CD8-positive, alpha-beta memory T cell (primary cell): ENCODE data around the gene CTNNA2. TPM values are rescaled to one million over a fixed set of nuclear protein-coding genes. Genes with fewer than 3 reads are reported as not detected.
"Not testable (repeated sequence)": the region's sequence is repeated elsewhere in the genome, so short reads cannot be mapped to it uniquely, and the experiment has no call there.

Source experiments
- CTCF ChIA-PET: fragments of 350-600 bp; sonication (Branson Sonifier 250); formaldehyde crosslinking; loops from one replicate; lab custom pipeline; 2021; ENCODE audit warnings: antibody characterized with exemption; lab: Charles Lee
- POLR2A ChIA-PET: fragments of 350-600 bp; sonication (Branson Sonifier 250); formaldehyde crosslinking; loops from one replicate; lab custom pipeline; 2021; ENCODE audit warnings: antibody characterized with exemption; lab: Charles Lee
- DNase-seq, 5 donors: peaks; one replicate each; pipeline versions ENCODE4 v3.0.0 to v3.0.0-alpha.2; 2020 to 2022; ENCODE audit warnings: mixed read lengths in 1 of 5
- H3K27ac ChIP-seq: one replicate; pipeline ENCODE4 v1.7.0; 2013; ENCODE audit warnings: low read depth, mild to moderate bottlenecking, low read length, moderate library complexity
- H3K27me3 ChIP-seq: 2 replicates; pipeline ENCODE4 v1.7.0; 2013; ENCODE audit warnings: low read length, mild to moderate bottlenecking; ENCODE audit not compliant: insufficient read depth, poor library complexity, severe bottlenecking
- H3K36me3 ChIP-seq: 2 replicates; pipeline ENCODE4 v1.7.0; 2013; ENCODE audit warnings: mild to moderate bottlenecking, low read length, moderate library complexity; ENCODE audit not compliant: insufficient read depth
- H3K4me1 ChIP-seq: 2 replicates; pipeline ENCODE4 v1.7.0; 2013; ENCODE audit warnings: mild to moderate bottlenecking, low read length, moderate library complexity; ENCODE audit not compliant: insufficient read depth
- H3K4me3 ChIP-seq: 2 replicates; pipeline ENCODE4 v1.7.0; 2013; ENCODE audit warnings: mild to moderate bottlenecking, low read length
- H3K9me3 ChIP-seq: 2 replicates; pipeline ENCODE4 v1.7.0; 2013; ENCODE audit warnings: mild to moderate bottlenecking, low read length
- H3K27ac Mint-ChIP-seq, 8 donors: one replicate each; pipeline ENCODE4 v1.8.0; 2020 to 2021; ENCODE audit warnings: mixed read lengths in 8 of 8, mild to moderate bottlenecking in 6 of 8, inconsistent platforms in 3 of 8, moderate library complexity in 3 of 8
- H3K27me3 Mint-ChIP-seq, 2 donors: one replicate each; pipeline ENCODE4 v1.8.0; 2020 to 2021; ENCODE audit warnings: mixed read lengths in 2 of 2, mild to moderate bottlenecking in 1 of 2, moderate library complexity in 1 of 2
- H3K36me3 Mint-ChIP-seq, 3 donors: one replicate each; pipeline ENCODE4 v1.8.0; 2020 to 2021; ENCODE audit warnings: mixed read lengths in 3 of 3, inconsistent platforms in 1 of 3, mild to moderate bottlenecking in 1 of 3
- H3K4me1 Mint-ChIP-seq, 3 donors: one replicate each; pipeline ENCODE4 v1.8.0; 2020 to 2021; ENCODE audit warnings: mixed read lengths in 3 of 3, inconsistent platforms in 1 of 3, mild to moderate bottlenecking in 1 of 3
- H3K4me3 Mint-ChIP-seq, 7 donors: one replicate each; pipeline ENCODE4 v1.8.0; 2020 to 2021; ENCODE audit warnings: mixed read lengths in 7 of 7, mild to moderate bottlenecking in 6 of 7, moderate library complexity in 4 of 7, inconsistent platforms in 2 of 7
- H3K9me3 Mint-ChIP-seq, 5 donors: one replicate each; pipeline ENCODE4 v1.8.0; 2020 to 2022; ENCODE audit warnings: mixed read lengths in 5 of 5, mild to moderate bottlenecking in 3 of 5, moderate library complexity in 2 of 5, inconsistent platforms in 1 of 5
- polyA plus RNA-seq: library from polyadenylated mRNA; unstranded; fragments of 300-500 nt; fragmentation: Illumina TruSeq; gene quantifications from one replicate; pipeline ENCODE4 v1.2.3, GENCODE V29; 2021
- total RNA-seq, 2 experiments: library from RNA; stranded (reverse); gene quantifications; one replicate each; pipeline ENCODE4 v1.2.3, GENCODE V29; 2021

CTNNA2 gene
- total and polyA plus RNA-seq, 3 experiments from 2014 or later, result not detected

DNA sequence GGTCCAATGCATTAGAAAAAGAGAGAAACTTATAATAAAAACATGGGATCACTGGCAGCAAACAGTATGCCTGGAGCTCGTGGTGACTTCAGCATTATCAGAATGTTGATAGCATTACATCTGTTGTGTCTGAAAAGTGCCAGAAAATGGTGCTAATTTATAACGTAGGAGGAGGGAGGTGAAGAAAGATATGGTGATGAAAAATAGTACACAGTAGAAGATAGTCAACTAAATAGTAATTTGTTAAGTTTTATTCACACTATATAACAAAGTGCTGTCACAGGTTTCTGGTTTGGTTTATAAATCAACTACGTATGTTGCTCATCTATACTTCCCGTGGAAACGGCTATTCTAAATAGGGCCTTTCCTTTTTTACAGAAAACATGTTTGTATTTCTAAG is 674.3 kb downstream of the CTNNA2 start:
- H3K36me3 ChIP-seq, result no peaks in the 10 kb centered on the region
- no peaks in the 10 kb centered on the region for H3K9me3 ChIP-seq
- DNase-seq, result no peak
- Mint-ChIP-seq H3K9me3 (peaks cover 0 to 22% (median 2%) of the 10 kb centered on the region in 5 donors), H3K27me3 (no peaks in the 10 kb centered on the region), H3K4me1 (no peaks in the 10 kb centered on the region), H3K27ac (no peak overlapping the region), H3K36me3 (no peaks in the 10 kb centered on the region), H3K4me3 (no peak overlapping the region)
- POLR2A ChIA-PET, result no interaction called here
- H3K27ac ChIP-seq, result no peak overlapping the region
- H3K4me1 ChIP-seq, result no peaks in the 10 kb centered on the region
- CTCF ChIA-PET, result no interaction called here
- no peaks in the 10 kb centered on the region for H3K27me3 ChIP-seq
- H3K4me3 ChIP-seq, result no peak overlapping the region

DNA sequence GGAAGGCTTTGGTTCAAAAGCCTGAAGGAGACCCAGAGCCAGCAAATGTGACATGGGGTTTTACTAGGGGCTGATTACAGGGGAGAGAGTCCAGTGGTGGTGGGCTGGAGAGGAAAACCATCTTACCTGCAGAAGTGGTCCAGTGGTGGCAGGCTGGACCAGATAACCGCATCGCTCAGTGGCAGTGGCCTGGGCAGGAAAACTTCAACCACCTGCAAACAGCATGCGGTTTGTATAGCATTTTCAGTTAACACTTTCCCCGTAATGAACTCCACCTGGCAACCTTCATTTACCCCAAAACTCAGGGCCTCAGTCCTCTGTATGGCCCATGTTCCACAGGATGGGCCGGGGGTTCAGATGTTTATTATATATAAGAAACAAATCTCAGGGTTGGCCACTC is 677.3 kb downstream of the CTNNA2 start:
- peaks cover 0 to 22% (median 2%) of the 10 kb centered on the region in 5 donors for H3K9me3 Mint-ChIP-seq
- H3K9me3 ChIP-seq, result no peaks in the 10 kb centered on the region
- H3K27me3 ChIP-seq, result no peaks in the 10 kb centered on the region
- H3K4me3 Mint-ChIP-seq, result no peak overlapping the region
- no peak overlapping the region for H3K27ac Mint-ChIP-seq
- no peak overlapping the region for H3K27ac ChIP-seq
- H3K4me1 Mint-ChIP-seq, result no peaks in the 10 kb centered on the region
- H3K4me1 ChIP-seq, result no peaks in the 10 kb centered on the region
- no peaks in the 10 kb centered on the region for H3K36me3 ChIP-seq
- H3K4me3 ChIP-seq, result no peak overlapping the region
- ChIA-PET POLR2A (no interaction called here), CTCF (no interaction called here)
- no peak for DNase-seq
- H3K27me3 Mint-ChIP-seq, result no peaks in the 10 kb centered on the region
- H3K36me3 Mint-ChIP-seq, result no peaks in the 10 kb centered on the region

DNA sequence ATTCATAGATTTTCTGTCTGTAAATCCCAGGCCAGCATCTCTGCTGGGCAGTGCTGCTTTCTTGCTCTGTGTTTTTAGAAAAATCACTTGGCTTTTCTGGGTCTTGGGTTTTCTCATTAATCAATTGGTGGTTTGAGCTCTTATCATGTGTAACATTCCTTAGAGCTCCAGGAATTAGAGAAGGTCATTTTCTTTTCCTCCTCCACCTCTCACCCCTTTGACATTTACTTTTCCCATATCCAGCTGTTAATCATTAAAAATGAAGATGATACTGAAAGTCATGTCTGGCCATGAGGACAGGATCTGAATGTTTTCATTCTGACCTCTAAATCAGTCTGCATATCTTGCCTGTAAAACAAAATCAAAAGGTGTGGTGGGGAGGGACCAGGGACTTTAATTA is 680.7 kb downstream of the CTNNA2 start:
- Mint-ChIP-seq H3K36me3 (peaks cover 0 to 2% (median 0%) of the 10 kb centered on the region in 3 donors), H3K9me3 (peaks cover 4 to 7% (median 6%) of the 10 kb centered on the region in 5 donors), H3K27ac (no peak overlapping the region), H3K4me3 (no peak overlapping the region), H3K4me1 (no peaks in the 10 kb centered on the region), H3K27me3 (no peaks in the 10 kb centered on the region)
- Histone ChIP-seq H3K27me3 (no peaks in the 10 kb centered on the region), H3K27ac (no peak overlapping the region), H3K36me3 (no peaks in the 10 kb centered on the region), H3K9me3 (no peaks in the 10 kb centered on the region), H3K4me3 (no peak overlapping the region), H3K4me1 (no peaks in the 10 kb centered on the region)
- CTCF ChIA-PET, result no interaction called here
- DNase-seq, result no peak
- POLR2A ChIA-PET, result no interaction called here

DNA sequence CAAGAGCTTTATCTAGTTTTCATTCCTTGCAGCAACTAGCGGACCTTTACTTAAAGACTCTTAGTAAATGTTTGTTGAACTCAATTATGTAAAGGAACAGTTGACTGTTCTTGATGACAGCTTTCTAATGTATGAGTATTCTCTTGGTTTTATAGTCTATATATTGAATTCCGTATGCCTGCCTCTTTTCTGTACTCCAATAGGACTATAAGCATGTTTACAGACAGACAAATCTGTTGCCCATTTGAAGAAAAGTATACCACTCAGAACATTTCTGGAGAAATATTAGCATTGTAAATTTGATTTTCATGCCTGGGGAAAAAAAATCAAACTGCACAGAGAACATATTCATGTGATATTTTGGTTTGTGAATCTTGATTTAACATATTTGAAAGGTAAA is 682.2 kb downstream of the CTNNA2 start:
- POLR2A ChIA-PET, result no interaction called here
- CTCF ChIA-PET, result no interaction called here
- no peaks in the 10 kb centered on the region for H3K9me3 ChIP-seq
- H3K4me1 Mint-ChIP-seq, result no peaks in the 10 kb centered on the region
- H3K36me3 ChIP-seq, result no peaks in the 10 kb centered on the region
- H3K36me3 Mint-ChIP-seq, result peaks cover 0 to 2% (median 0%) of the 10 kb centered on the region in 3 donors
- no peak overlapping the region for H3K4me3 ChIP-seq
- no peak overlapping the region for H3K4me3 Mint-ChIP-seq
- no peaks in the 10 kb centered on the region for H3K27me3 ChIP-seq
- no peak overlapping the region for H3K27ac Mint-ChIP-seq
- H3K27ac ChIP-seq, result no peak overlapping the region
- no peaks in the 10 kb centered on the region for H3K27me3 Mint-ChIP-seq
- no peak for DNase-seq
- no peaks in the 10 kb centered on the region for H3K4me1 ChIP-seq
- H3K9me3 Mint-ChIP-seq, result peaks cover 6 to 11% (median 8%) of the 10 kb centered on the region in 5 donors

DNA sequence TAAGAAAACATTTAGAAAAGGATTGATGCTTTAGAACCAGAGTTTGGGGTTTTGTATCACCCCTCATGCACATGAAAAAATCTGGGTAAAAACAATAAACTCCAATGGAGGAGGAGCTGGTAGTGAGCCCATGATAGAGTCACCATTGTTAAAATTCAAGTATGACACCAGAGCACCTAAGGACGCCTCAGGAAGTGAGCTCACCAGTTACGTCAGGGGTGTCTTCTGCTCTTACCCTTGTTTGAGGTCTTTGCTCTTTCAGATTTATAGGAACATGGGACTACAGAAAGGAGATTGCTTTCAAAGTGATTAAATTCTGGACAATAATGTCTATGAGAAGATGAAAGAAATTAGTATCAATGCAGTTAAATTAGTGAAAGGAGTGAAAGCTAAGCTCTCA is 685.2 kb downstream of the CTNNA2 start:
- no peaks in the 10 kb centered on the region for H3K27me3 Mint-ChIP-seq

DNA sequence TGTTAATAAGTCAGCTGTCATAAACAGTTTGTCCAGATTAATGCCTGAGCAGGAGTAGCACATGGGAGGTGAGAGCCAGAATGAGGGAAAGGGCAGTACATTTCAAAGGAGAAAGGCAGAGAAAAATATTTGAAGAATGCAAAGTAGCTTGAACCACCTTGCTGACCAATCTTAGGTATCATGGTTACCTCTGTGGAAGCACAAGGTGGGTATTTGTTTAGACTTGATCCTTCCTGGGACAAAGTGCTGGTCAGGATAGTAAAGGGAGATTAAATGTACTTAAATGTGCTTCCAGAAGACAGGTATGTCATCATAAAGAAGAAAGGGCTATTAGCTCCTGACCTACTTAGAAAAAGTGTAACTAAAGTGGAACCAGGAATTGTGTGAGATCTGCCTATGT is 686.7 kb downstream of the CTNNA2 start:
- no peaks in the 10 kb centered on the region for H3K36me3 ChIP-seq
- H3K4me1 Mint-ChIP-seq, result no peaks in the 10 kb centered on the region
- DNase-seq, result no peak
- no peaks in the 10 kb centered on the region for H3K27me3 Mint-ChIP-seq
- ChIA-PET CTCF (no interaction called here), POLR2A (no interaction called here)
- H3K27me3 ChIP-seq, result no peaks in the 10 kb centered on the region
- H3K4me3 Mint-ChIP-seq, result no peak overlapping the region
- H3K4me3 ChIP-seq, result no peak overlapping the region
- peaks cover 9 to 19% (median 15%) of the 10 kb centered on the region in 5 donors for H3K9me3 Mint-ChIP-seq
- no peaks in the 10 kb centered on the region for H3K9me3 ChIP-seq
- no peak overlapping the region for H3K27ac Mint-ChIP-seq
- peaks cover 0 to 2% (median 0%) of the 10 kb centered on the region in 3 donors for H3K36me3 Mint-ChIP-seq
- H3K4me1 ChIP-seq, result no peaks in the 10 kb centered on the region
- no peak overlapping the region for H3K27ac ChIP-seq

More for the DNA sequence above, 685.2 kb downstream of the CTNNA2 start:
- ChIA-PET CTCF (no interaction called here), POLR2A (no interaction called here)
- H3K9me3 ChIP-seq, result no peaks in the 10 kb centered on the region
- no peaks in the 10 kb centered on the region for H3K4me1 ChIP-seq
- no peaks in the 10 kb centered on the region for H3K4me1 Mint-ChIP-seq
- H3K4me3 Mint-ChIP-seq, result no peak overlapping the region
- no peak for DNase-seq
- H3K27ac ChIP-seq, result no peak overlapping the region
- peaks cover 7 to 15% (median 14%) of the 10 kb centered on the region in 5 donors for H3K9me3 Mint-ChIP-seq
- H3K27me3 ChIP-seq, result no peaks in the 10 kb centered on the region
- H3K4me3 ChIP-seq, result no peak overlapping the region
- H3K36me3 ChIP-seq, result no peaks in the 10 kb centered on the region
- peak overlapping the region in 1 of 8 donors; percentile 21 for H3K27ac Mint-ChIP-seq
- H3K36me3 Mint-ChIP-seq, result peaks cover 0 to 2% (median 0%) of the 10 kb centered on the region in 3 donors

DNA sequence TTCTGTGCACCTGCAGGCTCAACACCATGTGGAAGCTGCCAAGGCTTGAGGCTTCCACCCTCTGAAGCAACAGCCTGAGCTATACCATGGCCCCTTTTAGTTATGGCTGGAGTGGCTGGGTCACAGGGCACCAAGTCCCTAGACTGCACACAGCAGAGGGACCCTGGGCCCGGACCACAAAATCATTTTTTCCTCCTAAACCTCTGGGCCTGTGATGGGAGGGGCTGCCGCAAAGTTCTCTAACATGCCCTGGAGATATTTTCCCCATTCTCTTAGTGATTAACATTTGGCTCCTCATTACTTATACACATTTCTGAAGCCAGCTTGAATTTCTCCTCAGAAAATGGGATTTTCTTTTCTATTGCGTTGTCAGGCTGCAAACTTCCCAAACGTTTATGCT is 691.1 kb downstream of the CTNNA2 start:
- DNase-seq, H3K4me3 ChIP-seq, H3K27ac Mint-ChIP-seq, POLR2A ChIA-PET, H3K4me1 ChIP-seq, H3K9me3 ChIP-seq, H3K27ac ChIP-seq, H3K36me3 Mint-ChIP-seq, H3K36me3 ChIP-seq, H3K4me1 Mint-ChIP-seq, CTCF ChIA-PET, H3K27me3 Mint-ChIP-seq, H3K4me3 Mint-ChIP-seq, H3K27me3 ChIP-seq: not testable (repeated sequence)
- peaks cover 5 to 21% (median 11%) of the 10 kb centered on the region in 5 donors for H3K9me3 Mint-ChIP-seq

DNA sequence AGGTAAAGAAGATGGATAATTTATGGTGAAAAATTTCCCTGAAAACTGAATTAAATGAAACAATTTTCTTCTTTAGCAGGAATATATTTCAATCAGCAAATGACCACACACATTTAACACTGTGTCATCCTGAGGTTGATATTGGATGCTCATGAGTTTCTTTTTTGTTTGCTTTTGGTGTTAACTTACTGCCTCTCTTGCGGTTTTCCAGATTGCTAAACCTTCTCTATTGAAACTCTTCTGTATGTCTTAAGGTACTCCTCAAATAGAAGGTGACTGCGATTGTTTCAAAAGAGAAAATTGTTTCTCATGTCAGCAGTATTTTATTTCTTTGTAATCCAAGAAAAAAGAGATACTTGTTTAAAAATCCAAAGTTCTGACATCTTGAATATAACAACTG is 692.6 kb downstream of the CTNNA2 start:
- peaks cover 5 to 19% (median 9%) of the 10 kb centered on the region in 5 donors for H3K9me3 Mint-ChIP-seq
- H3K4me1 Mint-ChIP-seq, result no peaks in the 10 kb centered on the region
- H3K36me3 ChIP-seq, result no peaks in the 10 kb centered on the region
- no peak overlapping the region for H3K4me3 Mint-ChIP-seq
- no peak for DNase-seq
- no peaks in the 10 kb centered on the region for H3K9me3 ChIP-seq
- H3K36me3 Mint-ChIP-seq, result no peaks in the 10 kb centered on the region
- no peak overlapping the region for H3K27ac ChIP-seq
- ChIA-PET CTCF (no interaction called here), POLR2A (no interaction called here)
- no peak overlapping the region for H3K27ac Mint-ChIP-seq
- no peaks in the 10 kb centered on the region for H3K27me3 Mint-ChIP-seq
- H3K4me3 ChIP-seq, result no peak overlapping the region
- H3K4me1 ChIP-seq, result no peaks in the 10 kb centered on the region
- H3K27me3 ChIP-seq, result no peaks in the 10 kb centered on the region

DNA sequence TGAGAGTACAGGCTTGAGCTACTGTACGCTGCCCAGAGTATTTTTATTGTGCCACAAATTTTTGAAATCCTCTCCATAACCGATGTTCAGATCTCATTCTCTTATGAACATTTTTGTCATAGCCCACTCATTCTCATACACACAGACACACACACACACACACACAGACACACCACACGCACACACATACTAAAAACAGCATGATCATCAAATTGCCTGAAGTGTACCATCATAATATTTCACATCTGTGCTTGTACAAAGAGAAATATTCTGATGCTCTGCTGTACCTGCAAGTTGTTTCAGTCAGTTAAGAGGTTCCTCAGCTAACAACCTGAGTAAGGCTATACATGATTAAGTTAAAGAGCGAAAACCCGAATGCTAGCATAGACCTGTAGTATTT is 696.6 kb downstream of the CTNNA2 start:
- Histone ChIP-seq H3K4me3 (no peak overlapping the region), H3K27ac (no peak overlapping the region), H3K9me3 (no peaks in the 10 kb centered on the region), H3K36me3 (no peaks in the 10 kb centered on the region), H3K4me1 (no peaks in the 10 kb centered on the region), H3K27me3 (no peaks in the 10 kb centered on the region)
- ChIA-PET POLR2A (no interaction called here), CTCF (no interaction called here)
- Mint-ChIP-seq H3K36me3 (no peaks in the 10 kb centered on the region), H3K4me1 (no peaks in the 10 kb centered on the region), H3K9me3 (peaks cover 0 to 16% (median 9%) of the 10 kb centered on the region in 5 donors), H3K27me3 (no peaks in the 10 kb centered on the region), H3K4me3 (no peak overlapping the region), H3K27ac (no peak overlapping the region)
- DNase-seq, result no peak
